HG02571 (cell line): ENCODE results near the gene MGMT.

Source experiments
- ATAC-seq: cut with Tn5 transposase; IDR thresholded peaks from one replicate; pipeline ENCODE4 v1.9.1; 2021; ENCODE audit warnings: mild to moderate bottlenecking, moderate library complexity; ENCODE audit not compliant: unreplicated experiment

Gene MGMT

DNA sequence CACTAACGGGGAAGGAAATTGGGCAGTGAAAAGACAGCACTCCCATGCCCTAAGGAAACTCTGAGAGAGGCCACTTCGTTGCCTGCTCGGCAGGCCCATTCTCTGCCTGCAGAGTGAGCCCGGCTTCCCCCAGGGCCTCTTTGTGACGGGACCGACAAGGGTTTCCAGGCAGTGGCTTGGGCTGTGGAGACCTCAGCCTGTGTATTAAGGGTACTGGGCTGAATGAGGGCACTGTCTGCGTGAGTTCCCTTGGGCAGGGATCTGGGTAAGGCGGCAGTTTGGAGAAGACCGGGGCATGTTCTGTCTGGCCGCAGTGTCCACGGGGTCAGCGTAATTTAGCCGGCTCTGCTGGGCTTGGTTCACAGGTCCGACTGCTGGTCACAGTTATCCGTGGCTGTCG is 237.2 kb downstream of the MGMT start:
- no peak for ATAC-seq

DNA sequence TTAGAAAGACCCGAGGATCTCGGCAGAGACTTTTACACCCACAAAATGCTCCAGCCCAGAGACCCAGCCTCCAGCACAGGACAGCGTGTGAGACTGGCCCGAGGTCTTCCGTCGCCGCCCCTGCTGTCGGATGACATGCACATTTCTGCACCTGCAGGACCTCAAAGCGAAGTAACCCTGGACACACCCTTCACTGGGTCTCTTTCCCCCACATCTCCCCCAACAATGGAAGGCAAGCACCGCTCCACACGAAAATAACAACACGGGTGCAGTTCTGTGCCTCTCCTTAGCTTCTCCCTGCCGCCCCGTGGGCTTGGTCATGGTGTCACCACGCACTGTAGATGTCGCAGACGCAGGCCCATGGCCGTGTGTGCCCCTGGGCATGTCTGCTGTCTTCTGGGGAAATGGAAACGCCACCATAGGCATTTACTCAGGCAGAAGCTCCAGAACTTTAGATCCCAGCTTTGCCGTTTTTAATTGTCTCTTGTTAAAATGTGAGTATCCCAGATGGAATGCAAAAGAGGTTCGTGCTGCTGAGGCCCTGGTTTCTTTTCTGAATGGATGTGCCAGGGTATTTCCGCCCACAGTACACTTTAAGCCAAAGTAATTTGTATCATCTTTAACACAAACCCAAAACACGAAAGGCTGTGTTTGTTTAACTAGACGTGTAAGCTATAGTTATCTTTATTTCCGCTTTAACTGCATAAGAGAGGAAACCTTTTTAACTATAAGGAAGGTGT is 237.9 kb downstream of the MGMT start:
- no peak for ATAC-seq

DNA sequence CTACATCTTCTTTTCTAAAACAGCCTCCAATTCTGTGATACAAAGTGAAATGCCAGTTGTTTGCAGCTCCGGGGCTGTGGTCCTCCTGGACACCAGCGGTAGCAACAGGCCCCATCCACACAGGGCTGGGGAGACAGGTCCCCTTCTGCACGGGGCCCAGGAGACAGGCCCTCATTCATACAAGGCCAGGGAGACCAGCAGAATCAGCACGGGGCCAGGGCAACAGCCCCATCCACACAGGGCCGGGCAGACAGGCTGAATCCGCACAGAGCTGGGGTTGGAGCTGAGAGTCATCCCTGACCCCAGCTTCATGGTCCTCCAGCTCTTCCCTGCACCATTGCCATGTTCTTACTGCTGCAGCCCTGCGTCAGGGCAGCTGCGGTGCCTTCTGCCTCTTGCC is 238.6 kb downstream of the MGMT start:
- ATAC-seq: no peak

DNA sequence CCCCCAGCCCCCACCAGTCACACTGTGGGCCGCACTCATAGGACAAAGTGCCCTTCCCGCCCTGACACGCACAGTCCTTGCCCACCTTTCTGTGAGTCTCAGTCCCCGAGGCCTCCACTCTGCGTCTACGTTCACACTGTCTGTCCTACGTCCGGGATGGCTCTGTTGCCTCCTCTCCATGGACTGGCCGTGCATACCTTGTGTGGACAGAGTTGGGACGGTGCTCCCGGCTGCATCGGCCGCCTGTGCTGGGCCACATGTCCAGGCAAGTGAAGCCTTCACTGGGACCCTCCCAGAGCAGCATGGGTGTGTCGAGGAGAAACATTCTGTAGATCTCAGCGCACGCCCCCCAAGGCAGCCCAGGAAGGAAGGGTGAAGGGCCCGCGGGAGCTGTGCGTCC is 239.0 kb downstream of the MGMT start:
- ATAC-seq: no peak

DNA sequence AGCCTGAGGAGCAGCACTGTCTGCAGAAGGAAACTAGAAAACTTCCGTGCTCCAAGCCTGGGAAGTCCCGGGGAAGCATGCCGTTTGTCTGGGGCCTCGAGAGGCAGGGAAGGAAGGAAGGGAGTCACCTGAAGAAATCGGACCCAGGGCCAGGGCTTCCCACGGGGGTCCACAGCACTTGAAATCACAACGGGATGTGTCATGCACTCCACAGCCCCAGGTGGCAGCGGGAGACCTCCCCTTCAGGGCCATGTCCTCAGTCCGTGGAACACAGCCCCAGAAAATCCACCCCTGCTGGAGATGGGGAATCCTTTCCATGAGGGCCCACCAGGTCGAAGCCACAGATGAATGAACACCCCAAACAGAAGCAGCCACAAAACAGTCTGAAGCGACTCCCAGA is 239.5 kb downstream of the MGMT start:
- ATAC-seq: no peak

DNA sequence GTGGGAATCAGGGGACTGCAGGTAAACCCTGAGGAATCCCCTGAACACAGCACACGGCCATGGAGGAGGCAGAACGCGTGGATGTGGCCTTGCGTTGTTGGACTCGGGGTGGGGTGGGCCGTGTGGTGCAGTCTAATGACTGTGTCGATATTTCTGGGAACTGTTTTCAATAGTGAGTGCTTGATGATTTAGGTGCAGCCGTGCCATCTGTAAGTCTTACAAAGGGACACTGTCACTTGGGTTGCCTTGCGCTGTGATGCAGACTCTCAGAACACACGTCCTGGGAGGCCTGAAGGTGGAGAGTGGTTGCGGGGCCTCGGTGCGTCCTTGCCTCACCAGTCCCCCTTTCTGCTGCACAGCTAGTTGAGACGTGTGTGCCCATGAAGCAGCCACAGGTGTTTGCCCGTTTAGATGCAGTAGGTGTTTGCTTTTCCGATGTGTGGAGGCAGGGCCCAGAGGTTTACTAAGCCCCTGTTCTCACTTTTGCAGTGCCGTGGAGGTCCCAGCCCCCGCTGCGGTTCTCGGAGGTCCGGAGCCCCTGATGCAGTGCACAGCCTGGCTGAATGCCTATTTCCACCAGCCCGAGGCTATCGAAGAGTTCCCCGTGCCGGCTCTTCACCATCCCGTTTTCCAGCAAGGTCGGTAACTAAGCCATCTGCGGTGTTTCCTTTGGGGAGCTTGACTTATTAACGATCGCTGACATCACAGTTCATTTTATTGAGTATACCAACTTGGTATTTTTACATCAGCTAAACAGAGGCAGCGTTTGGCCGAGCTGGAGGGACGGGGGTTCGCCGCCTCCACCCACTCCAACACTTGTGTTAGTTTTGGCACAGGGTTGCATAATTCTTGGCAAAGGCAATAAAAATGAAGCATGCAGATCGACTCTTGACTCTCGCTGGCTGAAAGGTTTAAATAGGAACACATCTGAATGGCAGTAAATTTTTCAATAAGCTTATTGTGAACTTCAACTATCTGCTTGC is 240.7 kb downstream of the MGMT start:
- ATAC-seq: no peak

DNA sequence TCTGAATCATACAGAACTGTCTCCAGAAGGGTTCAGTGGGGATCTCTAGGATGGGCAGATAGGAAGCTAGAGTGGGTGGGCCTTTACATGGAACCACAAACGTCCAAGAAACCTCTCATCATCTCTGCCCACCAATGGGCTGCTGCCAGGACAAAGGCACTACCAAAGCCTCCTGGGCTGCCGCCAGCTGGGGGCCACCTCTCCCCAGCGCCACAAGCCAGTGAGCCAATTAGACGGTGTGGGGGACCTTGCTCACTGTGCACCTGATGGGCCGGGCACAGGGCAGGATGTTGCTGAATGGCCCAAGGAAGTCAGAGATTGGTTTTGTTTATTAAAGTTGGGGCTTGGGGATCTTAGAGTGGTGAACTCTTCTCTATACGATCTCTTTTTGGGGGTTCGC is 242.1 kb downstream of the MGMT start:
- ATAC-seq: no peak

DNA sequence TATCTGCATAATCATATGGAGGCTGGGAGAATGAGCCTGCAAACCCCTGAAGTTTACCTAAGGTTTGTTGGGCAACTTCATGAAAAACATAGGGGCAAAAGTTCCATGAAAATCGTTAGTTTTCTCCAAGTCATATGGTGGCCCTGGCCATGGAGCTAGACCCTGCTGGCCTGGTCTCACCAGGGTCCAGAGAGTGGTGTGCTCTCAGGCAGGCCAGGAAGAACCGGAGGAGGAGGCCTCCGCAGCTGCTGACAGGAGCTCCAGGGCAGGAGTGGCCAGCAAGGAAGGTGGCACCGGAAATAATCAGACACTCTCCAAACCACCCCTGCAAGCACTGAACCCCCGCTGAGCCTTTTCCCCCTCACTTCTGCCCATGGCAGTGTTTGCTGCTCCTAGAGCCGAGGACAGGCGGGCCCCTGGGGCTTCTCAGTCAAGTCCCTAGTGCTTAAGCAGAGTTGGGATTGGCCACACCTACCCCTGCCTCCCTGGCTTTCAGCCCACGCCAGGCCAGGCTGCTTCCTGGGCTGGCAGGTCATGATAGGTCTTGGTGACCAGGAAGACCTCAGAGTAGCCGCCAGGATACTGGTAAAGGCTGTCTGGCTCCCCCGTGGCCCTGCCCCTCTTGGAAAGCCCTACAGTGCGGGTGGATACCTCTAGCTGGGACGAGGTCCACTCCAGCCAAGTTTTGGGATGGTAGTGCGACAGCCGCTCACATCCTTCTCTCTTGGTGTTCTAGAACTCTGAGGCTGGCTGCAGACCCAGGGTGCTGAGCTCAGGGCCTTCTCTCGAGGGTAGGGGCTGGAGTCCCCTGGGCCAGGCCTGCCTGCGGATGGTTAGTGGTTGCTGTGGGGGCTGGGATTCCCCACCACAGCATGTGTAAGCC is 242.8 kb downstream of the MGMT start:
- ATAC-seq: no peak

DNA sequence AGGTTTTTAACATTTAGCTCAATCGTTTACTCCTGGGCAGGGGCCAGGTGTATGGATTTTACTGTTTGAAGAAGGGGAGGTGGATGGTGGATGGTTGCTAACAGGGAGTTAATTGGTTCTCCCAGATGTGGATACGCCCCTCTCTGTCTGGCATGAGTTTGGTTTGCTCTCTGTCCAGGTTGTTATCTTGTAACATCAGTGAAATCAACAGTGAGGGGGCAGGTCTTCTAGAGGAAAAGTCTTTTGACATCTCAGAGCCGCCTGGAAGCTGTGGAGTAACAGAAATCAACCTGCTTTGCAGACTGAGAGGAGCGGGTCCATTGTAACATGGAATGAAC is 243.4 kb downstream of the MGMT start:
- no peak for ATAC-seq

DNA sequence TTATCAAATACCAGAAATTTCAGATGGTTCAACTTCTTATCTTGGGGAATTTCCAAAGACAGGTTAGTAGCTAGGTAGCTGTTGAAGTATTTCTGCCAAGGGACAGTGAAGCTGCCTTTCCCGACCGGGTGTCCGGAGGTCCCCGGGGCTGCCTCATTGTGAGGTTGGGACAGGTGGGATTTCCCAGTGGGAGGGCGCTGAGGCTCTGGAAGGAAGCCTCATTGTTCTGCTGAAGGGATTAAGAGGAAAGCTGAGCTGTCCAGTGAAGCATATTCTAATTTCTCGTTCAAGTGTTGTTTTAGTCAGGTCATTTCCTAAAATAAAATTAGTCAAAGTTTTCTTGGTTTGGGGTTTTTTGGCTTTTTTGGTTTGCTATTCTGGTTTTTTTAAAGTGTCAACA is 244.2 kb downstream of the MGMT start:
- ATAC-seq: no peak

DNA sequence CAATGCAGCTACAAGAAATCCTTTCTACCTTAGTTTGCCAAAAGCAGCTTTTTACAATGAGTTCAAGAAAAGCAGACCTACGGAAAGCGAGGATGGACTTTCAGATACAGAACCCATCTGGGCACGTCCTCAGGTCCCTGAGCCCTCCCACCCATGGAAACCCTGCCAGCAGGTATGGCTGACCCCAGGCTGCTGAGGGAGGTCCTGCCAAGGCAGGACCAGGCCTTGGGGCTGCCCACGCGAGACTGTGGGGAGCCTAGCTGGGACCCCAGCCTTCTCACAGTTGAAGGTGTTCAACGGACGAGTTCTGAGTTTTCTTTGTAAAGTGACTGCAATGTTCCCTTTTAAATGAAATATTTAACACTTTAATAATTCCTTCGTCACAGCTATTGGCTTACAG is 245.0 kb downstream of the MGMT start:
- ATAC-seq: no peak

DNA sequence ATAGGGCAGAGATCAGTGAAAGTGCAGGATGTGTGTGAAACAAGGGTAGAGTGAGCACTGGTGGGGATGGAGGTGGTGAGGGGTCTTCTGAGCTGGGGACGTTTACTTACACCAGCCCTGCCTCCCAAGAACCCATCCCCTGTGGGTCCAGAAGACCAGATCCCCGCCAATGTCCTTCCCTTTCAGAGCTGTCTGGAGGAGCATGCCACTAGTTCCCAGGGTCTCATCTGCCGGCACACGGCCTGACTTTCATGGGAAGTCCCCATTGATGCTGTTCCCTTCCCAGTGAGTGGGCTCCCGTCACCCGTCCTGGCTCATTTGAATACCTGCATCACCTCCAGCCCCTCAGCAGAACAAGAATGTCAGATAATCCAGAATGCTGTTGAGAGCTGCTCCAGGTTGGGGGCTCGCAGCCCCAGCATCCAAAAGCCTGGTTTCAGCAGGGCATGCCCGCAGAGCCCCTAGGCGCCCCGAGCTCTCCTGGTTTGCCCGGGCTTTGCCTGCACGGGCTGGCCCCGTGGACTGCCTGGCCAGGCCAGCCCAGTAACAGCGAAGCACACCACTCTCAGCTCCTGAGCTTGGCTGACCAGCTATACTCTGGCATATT is 246.7 kb downstream of the MGMT start:
- ATAC-seq: no peak

DNA sequence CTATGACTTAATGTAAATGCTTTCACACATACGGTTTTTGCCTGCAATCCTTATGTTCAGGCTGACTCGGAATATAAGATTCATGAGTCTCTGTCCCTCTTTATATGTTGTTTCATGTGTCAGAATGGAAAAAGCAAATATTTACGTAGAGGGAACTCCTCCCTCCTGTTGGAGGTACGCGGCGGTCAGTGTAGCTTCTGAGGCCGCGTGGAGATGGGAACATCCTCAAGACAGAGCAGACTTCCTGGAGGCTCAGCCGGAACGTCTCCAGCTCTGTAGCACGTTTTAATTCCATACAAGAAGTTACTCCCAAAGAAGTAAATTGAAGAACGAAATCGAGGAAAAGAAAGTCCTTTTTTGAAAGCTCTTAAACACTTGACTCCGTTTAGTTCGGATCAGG is 248.8 kb downstream of the MGMT start:
- no peak for ATAC-seq

DNA sequence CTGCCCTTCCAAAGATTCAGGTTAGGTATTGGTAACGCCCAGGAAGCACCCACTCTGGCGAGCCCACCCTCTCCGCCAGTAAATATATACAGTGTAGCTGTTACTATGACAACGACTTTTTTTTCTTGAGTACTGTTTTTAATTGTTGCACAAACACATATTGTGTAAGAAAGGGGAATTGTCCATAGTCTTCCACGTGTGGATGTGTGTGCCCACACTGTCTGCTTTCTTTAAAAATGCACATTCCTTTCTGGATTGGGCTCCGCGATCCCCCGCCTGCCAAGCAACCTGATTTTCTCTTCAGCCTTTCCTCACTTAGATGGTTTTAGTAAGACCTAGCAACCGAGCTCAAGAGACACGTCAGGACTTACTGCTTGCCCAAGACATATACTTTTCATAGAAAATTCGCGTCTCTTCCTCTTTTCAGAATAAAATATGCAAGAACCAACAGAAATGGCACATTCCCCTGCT is 249.2 kb downstream of the MGMT start:
- no peak for ATAC-seq

DNA sequence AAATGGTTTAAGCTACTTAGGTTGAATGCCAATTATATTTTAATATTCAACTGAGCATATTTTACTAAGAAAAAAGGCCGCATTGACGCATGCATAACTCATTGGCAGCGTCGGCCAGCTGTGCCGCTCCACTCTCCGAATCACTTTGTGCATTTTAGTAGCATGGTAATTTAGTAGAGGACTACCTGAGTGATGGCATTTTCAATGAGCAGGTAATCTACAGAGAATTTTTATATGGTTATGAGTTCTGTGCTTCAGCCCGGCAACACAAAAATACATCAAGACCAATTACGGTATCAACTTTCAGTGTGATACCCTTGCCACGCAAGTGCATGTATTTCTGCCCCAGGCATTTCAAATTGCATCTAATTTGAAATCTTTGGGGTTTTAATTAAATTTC is 249.8 kb downstream of the MGMT start:
- ATAC-seq: no peak

DNA sequence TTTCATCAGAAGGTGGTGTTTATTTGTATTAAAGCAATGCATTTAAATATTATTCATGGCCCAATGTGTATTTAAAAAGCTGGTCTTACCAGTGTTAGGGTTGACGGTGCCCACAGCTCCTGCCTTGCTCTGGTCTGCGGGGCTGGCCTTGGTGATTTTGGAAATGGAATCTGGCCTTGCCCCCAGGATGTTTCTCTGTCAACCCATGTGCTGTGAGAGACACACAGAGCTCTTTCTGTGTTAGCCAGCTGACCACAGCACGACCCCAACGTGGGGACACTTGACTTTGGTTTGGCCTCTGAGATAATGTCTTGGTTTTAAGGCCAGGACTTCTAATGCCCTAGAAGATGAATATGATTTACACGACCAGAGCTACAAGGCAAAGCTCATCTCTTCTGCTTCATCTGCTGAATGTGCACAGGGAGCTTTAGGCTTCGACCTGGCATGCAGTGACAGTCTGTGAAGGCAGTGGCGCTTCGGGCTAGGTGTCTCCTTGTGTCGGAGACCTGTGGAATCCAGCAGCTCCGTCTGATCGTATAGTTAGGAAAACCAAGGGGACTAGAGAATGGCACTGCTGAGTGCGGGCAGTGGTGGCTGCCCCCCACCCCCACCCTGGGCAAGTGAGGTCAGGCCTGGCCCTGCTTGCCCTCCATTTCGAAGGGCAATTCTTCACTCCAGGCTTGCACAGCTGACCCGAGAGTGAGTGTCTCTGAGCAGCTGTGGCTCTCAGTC is 250.9 kb downstream of the MGMT start:
- no peak for ATAC-seq

DNA sequence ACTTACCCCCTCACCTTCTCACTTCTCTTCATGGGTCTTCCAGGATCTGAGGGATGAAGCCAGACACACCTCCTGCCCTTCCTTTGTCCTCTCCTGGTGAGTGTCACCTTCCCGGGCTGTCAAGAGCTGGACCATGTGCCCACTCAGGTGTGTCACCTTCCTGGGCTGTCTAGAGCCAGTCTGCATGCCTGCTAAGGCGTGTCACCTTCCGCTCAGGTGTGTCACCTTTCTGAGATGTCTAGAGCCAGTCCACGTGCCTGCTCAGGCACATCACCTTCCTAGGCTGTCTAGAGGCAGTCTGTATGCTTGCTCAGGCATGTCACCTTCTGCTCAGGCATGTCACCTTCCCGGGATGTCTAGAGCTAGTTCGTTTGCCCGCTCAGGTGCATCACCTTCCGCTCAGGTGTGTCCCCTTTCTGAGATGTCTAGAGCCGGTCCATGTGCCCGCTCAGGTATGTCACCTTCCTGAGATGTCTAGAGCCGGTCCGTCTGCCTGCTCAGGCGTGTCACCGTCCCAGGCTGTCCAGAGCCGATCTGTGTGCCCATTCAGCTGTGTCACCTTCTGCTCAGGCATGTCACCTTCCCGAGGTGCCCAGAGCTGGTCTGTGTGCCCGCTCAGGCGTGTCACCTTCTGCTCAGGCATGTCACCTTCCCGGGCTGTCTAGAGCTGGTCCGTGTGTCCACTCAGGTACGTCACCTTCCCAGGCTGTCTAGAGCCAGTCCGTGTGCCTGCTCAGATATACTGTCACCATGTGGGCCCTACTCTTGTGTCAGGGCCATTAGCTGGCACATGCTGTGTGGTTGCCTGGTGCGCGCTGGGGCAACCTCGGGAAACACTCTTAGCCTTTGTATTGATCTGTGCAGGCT is 251.7 kb downstream of the MGMT start:
- ATAC-seq: no peak

DNA sequence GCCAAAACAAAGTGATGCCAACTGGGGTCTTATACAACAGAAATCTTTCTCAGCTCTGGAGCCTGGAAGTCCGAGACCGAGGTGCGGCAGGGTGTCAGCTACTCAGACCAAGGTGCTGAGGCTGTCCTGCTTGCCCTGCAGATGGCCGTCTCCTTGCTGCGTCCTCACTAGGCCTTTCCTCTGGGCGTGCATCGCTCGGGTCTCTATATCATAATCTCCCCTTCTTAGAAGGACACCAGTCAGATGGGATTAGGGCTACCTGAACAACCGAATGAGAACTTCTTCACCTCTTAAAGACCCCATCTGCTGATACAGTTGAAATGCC is 252.3 kb downstream of the MGMT start:
- no peak for ATAC-seq

DNA sequence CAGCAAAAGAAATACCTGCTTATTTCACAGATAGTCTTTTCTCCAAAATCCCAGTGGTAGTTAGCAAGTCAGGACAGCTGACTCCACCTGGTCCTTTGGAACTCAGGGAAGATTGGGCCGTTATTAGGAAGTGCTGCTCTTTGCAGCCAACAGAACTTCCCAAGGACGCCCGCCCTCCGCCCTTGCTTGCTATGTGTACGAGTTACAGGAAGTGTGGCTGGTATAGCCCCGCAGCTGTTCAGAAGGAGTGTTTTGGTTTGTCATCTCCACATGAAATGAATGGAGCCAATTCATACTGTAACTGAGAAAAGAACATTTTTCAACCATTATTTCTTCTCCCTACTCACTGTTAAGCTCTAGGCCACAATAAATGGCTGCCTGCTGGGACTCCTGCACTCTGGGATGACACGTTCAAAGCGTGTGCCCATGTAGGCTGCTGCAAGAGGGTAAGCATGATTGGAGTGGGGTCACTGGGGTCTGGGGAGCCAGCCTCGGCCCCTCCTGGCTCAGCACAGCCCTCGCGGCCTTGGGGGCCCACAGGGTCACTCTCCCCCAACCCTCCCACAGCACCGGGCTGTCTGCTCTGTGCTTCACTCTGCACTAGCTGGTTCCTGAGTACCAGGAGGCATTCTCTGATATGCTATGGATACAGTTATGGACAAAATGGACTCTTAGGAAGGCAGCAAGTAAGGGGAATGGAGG is 253.0 kb downstream of the MGMT start:
- ATAC-seq: no peak
